GM12878 (cell line): ENCODE data around the gene CUZD1.

Experiments
- CREB1 ChIP-seq: IDR thresholded peaks from 2 replicates; pipeline ENCODE4 v1.6.1; 2012; ENCODE audit warnings: low read depth, mild to moderate bottlenecking, inconsistent platforms
- FOXK2 ChIP-seq: fragments of 450-650 bp; IDR thresholded peaks from 2 replicates; pipeline ENCODE4 v1.6.1; 2017; ENCODE audit warnings: mild to moderate bottlenecking, moderate library complexity
- POLR2A ChIP-seq: IDR thresholded peaks from 2 replicates; pipeline ENCODE4 v1.6.1; 2011; ENCODE audit warnings: low read depth, mild to moderate bottlenecking, low read length
- TARDBP ChIP-seq: IDR thresholded peaks from 2 replicates; pipeline ENCODE4 v1.6.1; 2016; ENCODE audit warnings: borderline replicate concordance
- ZNF274 ChIP-seq: IDR thresholded peaks from one replicate; pipeline ENCODE4 v1.8.0; 2011; ENCODE audit not compliant: insufficient read length, insufficient read depth
- TF ChIP-seq, protein P1 (sequence below), 3 experiments: IDR thresholded peaks in 2 of 3; conservative IDR thresholded peaks in 1 of 3; 2 replicates each; pipeline ENCODE4 v1.5.1; 2011; ENCODE audit warnings: low read depth in 3 of 3, low read length in 3 of 3, mild to moderate bottlenecking in 3 of 3, control low read depth in 2 of 3, moderate library complexity in 2 of 3, inconsistent platforms in 1 of 3, mixed read lengths in 1 of 3; ENCODE audit not compliant: control insufficient read depth in 2 of 3, insufficient read depth in 1 of 3; ENCODE audit errors: extremely low read depth in 1 of 3
- TF ChIP-seq, protein P2 (sequence below): IDR thresholded peaks from 2 replicates; pipeline ENCODE4 v1.6.1; 2011; ENCODE audit warnings: low read depth, low read length, improper control_type of control experiment, borderline replicate concordance
- TF ChIP-seq, protein P3 (sequence below): IDR thresholded peaks from 2 replicates; pipeline ENCODE4 v1.6.1; 2011; ENCODE audit warnings: low read depth, mild to moderate bottlenecking, low read length, moderate library complexity, borderline replicate concordance; ENCODE audit errors: extremely low read depth

DNA sequence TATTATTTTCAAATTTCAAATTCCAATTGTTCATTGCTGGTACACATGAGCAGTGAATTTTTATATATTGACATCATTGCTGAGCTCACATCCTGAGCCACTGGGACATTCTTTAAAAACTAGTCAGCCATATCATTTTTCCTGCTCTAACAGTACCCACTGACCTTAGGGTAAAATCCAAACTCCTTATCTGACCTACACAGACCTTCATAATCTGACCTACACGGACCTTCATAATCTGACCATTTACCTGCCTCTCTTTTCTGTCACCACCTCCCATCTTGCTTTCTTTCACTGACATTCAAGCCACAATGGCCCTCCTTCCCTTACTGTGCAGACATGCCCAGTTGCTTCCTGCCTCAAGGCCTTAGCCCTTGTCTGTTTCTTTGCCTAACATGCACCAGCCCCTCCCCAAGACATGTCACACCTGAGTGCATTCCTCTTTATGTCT is 16.1 kb upstream of the CUZD1 start:
- TF ChIP-seq, protein P1, sequence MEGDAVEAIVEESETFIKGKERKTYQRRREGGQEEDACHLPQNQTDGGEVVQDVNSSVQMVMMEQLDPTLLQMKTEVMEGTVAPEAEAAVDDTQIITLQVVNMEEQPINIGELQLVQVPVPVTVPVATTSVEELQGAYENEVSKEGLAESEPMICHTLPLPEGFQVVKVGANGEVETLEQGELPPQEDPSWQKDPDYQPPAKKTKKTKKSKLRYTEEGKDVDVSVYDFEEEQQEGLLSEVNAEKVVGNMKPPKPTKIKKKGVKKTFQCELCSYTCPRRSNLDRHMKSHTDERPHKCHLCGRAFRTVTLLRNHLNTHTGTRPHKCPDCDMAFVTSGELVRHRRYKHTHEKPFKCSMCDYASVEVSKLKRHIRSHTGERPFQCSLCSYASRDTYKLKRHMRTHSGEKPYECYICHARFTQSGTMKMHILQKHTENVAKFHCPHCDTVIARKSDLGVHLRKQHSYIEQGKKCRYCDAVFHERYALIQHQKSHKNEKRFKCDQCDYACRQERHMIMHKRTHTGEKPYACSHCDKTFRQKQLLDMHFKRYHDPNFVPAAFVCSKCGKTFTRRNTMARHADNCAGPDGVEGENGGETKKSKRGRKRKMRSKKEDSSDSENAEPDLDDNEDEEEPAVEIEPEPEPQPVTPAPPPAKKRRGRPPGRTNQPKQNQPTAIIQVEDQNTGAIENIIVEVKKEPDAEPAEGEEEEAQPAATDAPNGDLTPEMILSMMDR (IDR thresholded peaks at IDR 0.05 in 2 of 3, conservative IDR thresholded peaks at IDR 0.05 in 1 of 3; ENCODE audit: control insufficient read depth in 2 of 3, extremely low read depth in 1 of 3, insufficient read depth in 1 of 3, low read depth in 3 of 3, low read length in 3 of 3), result no peak
- TF ChIP-seq FOXK2, result no peak
- no peak for TF ChIP-seq TARDBP
- TF ChIP-seq, protein P2, sequence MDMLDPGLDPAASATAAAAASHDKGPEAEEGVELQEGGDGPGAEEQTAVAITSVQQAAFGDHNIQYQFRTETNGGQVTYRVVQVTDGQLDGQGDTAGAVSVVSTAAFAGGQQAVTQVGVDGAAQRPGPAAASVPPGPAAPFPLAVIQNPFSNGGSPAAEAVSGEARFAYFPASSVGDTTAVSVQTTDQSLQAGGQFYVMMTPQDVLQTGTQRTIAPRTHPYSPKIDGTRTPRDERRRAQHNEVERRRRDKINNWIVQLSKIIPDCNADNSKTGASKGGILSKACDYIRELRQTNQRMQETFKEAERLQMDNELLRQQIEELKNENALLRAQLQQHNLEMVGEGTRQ, result no peak
- TF ChIP-seq CREB1, result no peak
- no peak for TF ChIP-seq POLR2A
- TF ChIP-seq, protein P3, sequence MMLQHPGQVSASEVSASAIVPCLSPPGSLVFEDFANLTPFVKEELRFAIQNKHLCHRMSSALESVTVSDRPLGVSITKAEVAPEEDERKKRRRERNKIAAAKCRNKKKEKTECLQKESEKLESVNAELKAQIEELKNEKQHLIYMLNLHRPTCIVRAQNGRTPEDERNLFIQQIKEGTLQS, result no peak
- TF ChIP-seq ZNF274, result no peak
